ENCODE data around the gene FGFR3.

FGFR3 gene

DNA sequence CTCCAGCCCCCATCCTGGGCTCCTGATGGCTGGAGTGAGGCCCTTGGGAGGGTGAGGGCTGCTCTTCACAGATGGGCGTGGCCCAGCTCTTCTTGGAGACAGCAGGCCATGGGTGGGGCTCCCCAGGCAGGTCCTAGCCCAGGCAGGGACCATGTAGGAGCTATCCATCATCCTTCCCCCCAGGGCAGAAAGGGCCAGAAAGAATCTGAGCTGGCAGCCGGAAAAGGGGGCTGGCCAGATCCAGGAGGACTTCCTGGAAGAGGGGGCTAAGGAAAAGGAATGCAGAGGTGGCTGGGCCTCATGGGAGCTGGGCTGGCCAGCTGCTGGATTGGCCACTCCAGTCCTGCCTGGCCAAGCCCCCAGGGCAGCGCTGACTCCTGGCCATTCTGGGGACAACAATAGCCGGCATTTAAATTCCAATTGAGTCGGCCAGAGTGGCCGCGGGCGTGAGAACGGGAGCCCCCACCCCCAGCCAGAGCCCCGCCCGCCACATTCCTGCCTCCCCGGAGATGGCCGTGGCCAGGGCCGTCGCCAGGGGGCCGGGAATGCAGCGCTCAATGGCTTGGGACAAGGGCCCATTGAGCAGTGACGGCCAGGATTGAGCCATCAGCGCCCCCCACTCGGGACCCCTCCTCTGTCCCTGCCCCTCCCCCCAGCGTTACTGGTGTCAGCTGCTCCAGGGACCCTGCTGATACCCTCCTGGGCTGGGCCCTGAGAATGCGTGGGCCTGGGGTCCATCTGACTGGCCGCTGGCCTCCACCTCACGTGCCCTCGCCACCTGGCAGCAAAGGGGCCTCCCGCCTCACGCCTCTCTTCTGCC is 15.1 kb upstream of the FGFR3 start:
- H3K4me3 ChIP-seq (ENCODE audit: low read depth, low read length): no peak overlapping the region
- TF ChIP-seq MYC (IDR thresholded peaks at IDR 0.05; ENCODE audit: low read depth, low read length) (no peak), POLR2A (IDR thresholded peaks at IDR 0.05; ENCODE audit: extremely low read depth, insufficient read length) (no peak)
- peak; percentile 39 for DNase-seq (ENCODE audit: low read depth)

DNA sequence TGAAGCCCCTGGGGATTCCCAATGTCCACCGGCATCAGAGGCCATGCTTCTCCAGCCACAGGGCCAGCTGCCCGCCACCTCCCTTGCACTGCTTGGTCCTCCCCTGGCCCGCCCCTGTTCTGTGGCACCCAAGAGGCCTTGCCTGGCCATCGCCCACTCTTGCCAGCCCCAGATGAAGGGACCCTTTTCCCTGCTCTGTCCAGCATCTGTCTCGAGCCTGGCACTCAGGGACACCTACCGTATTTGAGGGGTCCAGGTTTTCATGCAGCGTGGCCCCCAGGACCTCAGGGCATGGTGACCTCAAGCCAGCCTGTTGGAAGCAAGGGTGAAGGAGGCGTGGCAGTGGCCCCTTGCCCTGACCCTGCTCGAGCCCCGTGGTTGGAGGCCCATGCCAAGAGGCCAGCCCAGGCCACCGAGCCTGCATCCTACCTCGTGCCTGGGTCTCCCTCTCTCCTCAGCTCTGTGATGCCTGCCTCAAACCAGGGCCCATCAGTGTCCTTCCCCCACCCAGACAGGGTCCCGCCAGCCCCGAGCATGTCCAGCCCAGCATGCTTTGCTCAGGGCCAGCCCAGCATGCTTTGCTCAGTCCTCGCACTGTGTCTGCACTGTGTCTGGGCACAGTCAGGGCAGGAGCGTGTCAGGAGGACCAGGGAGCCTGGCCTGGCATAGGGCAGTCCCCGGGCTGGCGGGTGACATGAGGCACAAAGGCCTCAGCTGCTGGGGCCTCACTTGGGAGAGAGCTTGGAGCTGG is 14.3 kb upstream of the FGFR3 start:
- H3K4me3 ChIP-seq (ENCODE audit: low read depth, low read length): no peak overlapping the region
- TF ChIP-seq MYC (IDR thresholded peaks at IDR 0.05; ENCODE audit: low read depth, low read length) (no peak), POLR2A (IDR thresholded peaks at IDR 0.05; ENCODE audit: extremely low read depth, insufficient read length) (no peak)
- TF ChIP-seq, protein P1, sequence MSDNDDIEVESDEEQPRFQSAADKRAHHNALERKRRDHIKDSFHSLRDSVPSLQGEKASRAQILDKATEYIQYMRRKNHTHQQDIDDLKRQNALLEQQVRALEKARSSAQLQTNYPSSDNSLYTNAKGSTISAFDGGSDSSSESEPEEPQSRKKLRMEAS (IDR thresholded peaks at IDR 0.05; ENCODE audit: low read depth, low read length): no peak
- TF ChIP-seq, protein P2, sequence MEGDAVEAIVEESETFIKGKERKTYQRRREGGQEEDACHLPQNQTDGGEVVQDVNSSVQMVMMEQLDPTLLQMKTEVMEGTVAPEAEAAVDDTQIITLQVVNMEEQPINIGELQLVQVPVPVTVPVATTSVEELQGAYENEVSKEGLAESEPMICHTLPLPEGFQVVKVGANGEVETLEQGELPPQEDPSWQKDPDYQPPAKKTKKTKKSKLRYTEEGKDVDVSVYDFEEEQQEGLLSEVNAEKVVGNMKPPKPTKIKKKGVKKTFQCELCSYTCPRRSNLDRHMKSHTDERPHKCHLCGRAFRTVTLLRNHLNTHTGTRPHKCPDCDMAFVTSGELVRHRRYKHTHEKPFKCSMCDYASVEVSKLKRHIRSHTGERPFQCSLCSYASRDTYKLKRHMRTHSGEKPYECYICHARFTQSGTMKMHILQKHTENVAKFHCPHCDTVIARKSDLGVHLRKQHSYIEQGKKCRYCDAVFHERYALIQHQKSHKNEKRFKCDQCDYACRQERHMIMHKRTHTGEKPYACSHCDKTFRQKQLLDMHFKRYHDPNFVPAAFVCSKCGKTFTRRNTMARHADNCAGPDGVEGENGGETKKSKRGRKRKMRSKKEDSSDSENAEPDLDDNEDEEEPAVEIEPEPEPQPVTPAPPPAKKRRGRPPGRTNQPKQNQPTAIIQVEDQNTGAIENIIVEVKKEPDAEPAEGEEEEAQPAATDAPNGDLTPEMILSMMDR (IDR thresholded peaks at IDR 0.05; ENCODE audit: low read depth, low read length): no peak
- no peak for DNase-seq (ENCODE audit: low read depth)

DNA sequence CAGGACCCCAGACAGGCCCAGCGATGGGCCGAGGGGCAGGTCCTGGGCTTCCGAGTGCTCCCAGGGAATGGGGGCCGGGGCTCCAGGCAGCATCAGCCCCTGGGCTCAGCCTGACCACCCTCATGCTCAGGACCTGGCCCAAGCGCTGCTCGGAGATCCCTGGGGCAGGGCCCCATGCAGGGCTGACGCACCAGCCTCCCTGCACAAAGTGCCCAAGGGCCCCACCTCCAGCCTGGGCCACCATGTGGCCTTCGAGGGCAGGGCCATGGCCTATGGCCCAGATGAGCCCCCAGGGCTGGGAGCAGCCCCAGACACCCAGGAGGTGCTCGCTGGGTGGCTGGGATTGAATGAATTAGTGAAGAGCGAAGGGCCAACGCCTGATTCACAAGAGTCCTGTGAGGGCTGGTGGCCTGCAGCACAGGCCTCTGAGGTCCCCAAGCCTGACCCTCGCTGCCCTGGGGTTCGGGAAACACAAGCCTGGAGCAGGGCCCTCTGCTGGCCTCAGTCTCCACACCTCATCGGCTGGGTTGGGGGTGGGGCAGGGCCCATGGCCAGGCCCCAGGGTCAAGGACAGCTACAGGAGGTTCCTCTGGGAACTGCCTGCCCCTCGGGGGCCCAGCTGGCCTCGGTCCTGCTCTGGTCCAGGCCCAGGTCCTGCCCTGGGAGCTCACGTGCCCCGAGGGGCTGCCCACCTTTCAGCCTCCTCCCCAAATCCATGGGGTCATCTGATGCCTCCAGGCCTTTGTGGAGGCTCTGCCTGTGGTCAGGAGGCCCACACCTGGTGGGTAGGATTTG is 13.3 kb upstream of the FGFR3 start:
- no peak for DNase-seq (ENCODE audit: low read depth)
- no peak for TF ChIP-seq POLR2A (IDR thresholded peaks at IDR 0.05; ENCODE audit: extremely low read depth, insufficient read length)
- H3K4me3 ChIP-seq (ENCODE audit: low read depth, low read length): no peak overlapping the region

DNA sequence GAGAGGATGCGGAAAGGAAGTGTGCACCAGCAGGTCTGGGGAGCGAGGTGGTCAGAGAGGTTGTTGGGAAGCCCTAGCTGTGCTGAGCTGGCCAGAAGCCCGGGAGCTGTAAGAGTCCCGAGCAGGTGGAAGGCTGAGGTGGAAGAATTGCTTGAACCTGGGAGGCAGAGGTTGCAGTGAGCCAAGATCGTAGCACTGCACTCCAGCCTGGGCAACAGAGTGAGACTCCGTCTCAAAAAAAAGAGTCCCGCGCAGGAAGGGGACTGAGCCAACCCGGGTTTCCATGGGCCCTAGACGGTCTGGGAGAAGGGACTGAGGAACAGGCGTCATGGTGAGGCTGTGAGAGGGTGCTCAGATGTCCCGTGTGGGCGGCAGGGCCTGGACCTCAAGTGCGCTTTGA is 12.7 kb upstream of the FGFR3 start:
- TF ChIP-seq MYC (IDR thresholded peaks at IDR 0.05; ENCODE audit: low read depth, low read length): no peak
- TF ChIP-seq, protein P1 (IDR thresholded peaks at IDR 0.05; ENCODE audit: low read depth, low read length): no peak
- no peak for TF ChIP-seq POLR2A (IDR thresholded peaks at IDR 0.05; ENCODE audit: extremely low read depth, insufficient read length)
- TF ChIP-seq, protein P2 (IDR thresholded peaks at IDR 0.05; ENCODE audit: low read depth, low read length): no peak
- no peak for DNase-seq (ENCODE audit: low read depth)
- H3K4me3 ChIP-seq (ENCODE audit: low read depth, low read length): no peak overlapping the region

DNA sequence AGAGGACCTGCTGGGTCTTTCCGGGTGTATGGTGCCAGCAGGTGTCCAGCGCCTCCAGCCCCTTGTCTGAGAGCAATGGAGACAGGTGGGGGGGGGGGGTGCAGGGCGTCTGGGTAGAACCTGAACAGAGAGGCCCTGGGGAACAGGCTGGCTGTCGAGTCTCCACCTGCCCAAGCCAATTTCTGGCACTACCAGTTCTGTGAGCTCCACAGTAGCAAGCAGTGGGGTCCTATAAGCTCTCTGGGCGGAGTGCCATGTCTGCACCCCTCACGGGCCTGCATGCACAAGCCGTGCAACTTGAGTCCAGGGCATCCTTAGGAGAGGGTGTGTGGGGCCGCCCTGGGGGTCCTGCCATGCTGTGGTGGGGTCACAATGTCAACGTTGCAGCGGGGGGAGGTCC is 10.1 kb upstream of the FGFR3 start:
- no peak for DNase-seq (ENCODE audit: low read depth)
- TF ChIP-seq, protein P2 (IDR thresholded peaks at IDR 0.05; ENCODE audit: low read depth, low read length): no peak
- no peak for TF ChIP-seq POLR2A (IDR thresholded peaks at IDR 0.05; ENCODE audit: extremely low read depth, insufficient read length)
- TF ChIP-seq, protein P1 (IDR thresholded peaks at IDR 0.05; ENCODE audit: low read depth, low read length): no peak
- TF ChIP-seq MYC (IDR thresholded peaks at IDR 0.05; ENCODE audit: low read depth, low read length): no peak
- no peak overlapping the region for H3K4me3 ChIP-seq (ENCODE audit: low read depth, low read length)

DNA sequence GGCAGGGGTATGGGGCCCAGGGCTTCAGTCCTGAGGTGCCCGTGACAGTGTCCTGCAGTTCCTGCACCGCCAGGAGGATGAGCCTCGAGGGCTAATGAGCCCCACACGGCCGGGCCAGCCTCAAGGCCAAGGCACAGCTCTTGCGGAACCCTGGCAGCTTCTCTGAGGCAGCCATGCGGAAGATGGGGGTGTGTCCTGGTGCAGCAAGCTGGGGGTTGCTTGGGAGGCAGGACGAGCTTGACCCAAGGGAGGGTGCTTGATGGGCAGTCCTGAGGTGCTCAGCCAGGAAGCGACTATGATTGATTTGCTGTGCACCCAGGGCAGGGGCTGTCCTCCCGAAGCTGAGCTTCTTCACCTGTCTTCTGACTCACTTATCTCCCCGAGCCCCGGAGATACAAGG is 9.1 kb upstream of the FGFR3 start:
- no peak overlapping the region for H3K4me3 ChIP-seq (ENCODE audit: low read depth, low read length)
- TF ChIP-seq, protein P1 (IDR thresholded peaks at IDR 0.05; ENCODE audit: low read depth, low read length): no peak
- TF ChIP-seq, protein P2 (IDR thresholded peaks at IDR 0.05; ENCODE audit: low read depth, low read length): no peak
- TF ChIP-seq MYC (IDR thresholded peaks at IDR 0.05; ENCODE audit: low read depth, low read length): no peak
- no peak for TF ChIP-seq POLR2A (IDR thresholded peaks at IDR 0.05; ENCODE audit: extremely low read depth, insufficient read length)
- no peak for DNase-seq (ENCODE audit: low read depth)

All from NB4 (cell line).